MM.1S (cell line): ENCODE results near the gene CLSTN1.

Source experiments
- EZH2 ChIP-seq: fragments of 300-600 bp; sonication (generic); optimal IDR thresholded peaks from 2 replicates; pipeline ENCODE3; 2017; ENCODE audit warnings: low read depth, mild to moderate bottlenecking, antibody characterized with exemption, low read length, mixed read lengths
- TF ChIP-seq, protein P1 (sequence below): fragments of 300-600 bp; sonication (generic); IDR thresholded peaks from 2 replicates; pipeline ENCODE4 v1.5.1; 2016; ENCODE audit warnings: antibody characterized with exemption, low read length, mixed read lengths

DNA sequence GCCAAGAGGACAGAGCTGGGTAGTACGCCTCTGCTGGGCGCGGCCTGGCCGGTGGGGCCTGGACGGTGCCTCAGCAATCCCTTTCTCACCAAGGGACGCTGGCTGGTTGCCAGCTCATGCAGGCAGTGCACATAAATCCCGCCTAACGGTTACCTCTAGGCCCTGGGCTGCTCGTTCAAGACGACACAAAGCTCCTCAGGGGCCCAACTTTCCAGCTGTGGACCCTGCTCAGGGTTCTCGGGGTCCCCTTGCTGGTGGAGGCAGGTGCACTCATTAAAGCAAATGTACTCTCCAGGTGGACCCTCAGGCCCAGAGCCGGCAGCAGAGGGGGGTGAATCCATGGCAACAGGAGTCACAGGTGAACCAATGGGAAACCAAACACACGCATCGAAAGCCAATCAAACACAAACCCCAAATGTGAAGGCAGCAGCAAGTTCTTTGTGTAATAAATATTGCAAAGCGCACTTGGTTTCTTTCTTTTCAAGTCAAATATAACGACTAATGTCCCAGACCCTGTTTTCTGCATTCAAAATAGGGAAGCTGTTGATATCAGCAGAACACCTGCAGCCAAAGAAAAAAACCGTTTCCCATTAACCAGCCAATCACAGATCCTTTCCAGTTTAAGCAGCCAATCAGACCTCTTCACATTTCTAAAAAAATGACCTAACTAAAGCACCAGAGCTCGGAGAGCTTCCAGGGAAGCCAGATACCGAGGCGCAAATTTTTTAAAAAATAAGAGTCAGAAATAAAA is 26.1 kb upstream of the CLSTN1 start:
- TF ChIP-seq, protein P1, sequence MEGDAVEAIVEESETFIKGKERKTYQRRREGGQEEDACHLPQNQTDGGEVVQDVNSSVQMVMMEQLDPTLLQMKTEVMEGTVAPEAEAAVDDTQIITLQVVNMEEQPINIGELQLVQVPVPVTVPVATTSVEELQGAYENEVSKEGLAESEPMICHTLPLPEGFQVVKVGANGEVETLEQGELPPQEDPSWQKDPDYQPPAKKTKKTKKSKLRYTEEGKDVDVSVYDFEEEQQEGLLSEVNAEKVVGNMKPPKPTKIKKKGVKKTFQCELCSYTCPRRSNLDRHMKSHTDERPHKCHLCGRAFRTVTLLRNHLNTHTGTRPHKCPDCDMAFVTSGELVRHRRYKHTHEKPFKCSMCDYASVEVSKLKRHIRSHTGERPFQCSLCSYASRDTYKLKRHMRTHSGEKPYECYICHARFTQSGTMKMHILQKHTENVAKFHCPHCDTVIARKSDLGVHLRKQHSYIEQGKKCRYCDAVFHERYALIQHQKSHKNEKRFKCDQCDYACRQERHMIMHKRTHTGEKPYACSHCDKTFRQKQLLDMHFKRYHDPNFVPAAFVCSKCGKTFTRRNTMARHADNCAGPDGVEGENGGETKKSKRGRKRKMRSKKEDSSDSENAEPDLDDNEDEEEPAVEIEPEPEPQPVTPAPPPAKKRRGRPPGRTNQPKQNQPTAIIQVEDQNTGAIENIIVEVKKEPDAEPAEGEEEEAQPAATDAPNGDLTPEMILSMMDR = no peak
- no peak for TF ChIP-seq EZH2
